SIG-M5 (cell line): ENCODE data around the gene PSMD6.

ENCODE experiments used
- DNase-seq: peaks from one replicate; lab custom pipeline; 2025; lab: John Stamatoyannopoulos, UW

PSMD6 gene

GRCh38 chr3:64023187-64023860 is at the start of gene PSMD6:
TSS of gene PSMD6 (minus strand) at chr3:64023494. CDS start at chr3:64023419, 75 bp downstream.
- DNase-seq = peak; percentile 37

- DNase-seq = no peak
These were observed 48.8 kb upstream of the PSMD6 start for GRCh38 chr3:64072126-64072525.

- no peak for DNase-seq
These were observed 47.4 kb upstream of the PSMD6 start for GRCh38 chr3:64070704-64071103.

- DNase-seq = no peak
These were observed 44.4 kb upstream of the PSMD6 start for GRCh38 chr3:64067506-64068346.

GRCh38 chr3:64064804-64065203 is 41.5 kb upstream of the PSMD6 start:
- DNase-seq = no peak

GRCh38 chr3:64063983-64064438 is 40.7 kb upstream of the PSMD6 start:
- DNase-seq = no peak

GRCh38 chr3:64063207-64063982 is 40.1 kb upstream of the PSMD6 start:
- no peak for DNase-seq

- no peak for DNase-seq
These were observed 38.3 kb upstream of the PSMD6 start for GRCh38 chr3:64061628-64062027.

- no peak for DNase-seq
These were observed 36.3 kb upstream of the PSMD6 start for GRCh38 chr3:64059484-64060175.

- no peak for DNase-seq
These were observed 35.3 kb upstream of the PSMD6 start for GRCh38 chr3:64058566-64058965.

GRCh38 chr3:64057231-64057630 is 33.9 kb upstream of the PSMD6 start:
- no peak for DNase-seq

- DNase-seq = no peak
These were observed 33.4 kb upstream of the PSMD6 start for GRCh38 chr3:64056606-64057180.

GRCh38 chr3:64055076-64055475 is 31.8 kb upstream of the PSMD6 start:
- DNase-seq = no peak

- no peak for DNase-seq
These were observed 31.2 kb upstream of the PSMD6 start for GRCh38 chr3:64054488-64054887.

- DNase-seq = no peak
These were observed 30.3 kb upstream of the PSMD6 start for GRCh38 chr3:64053581-64053980.

GRCh38 chr3:64053117-64053516 is 29.8 kb upstream of the PSMD6 start:
- DNase-seq = no peak

- DNase-seq = no peak
These were observed 26.5 kb upstream of the PSMD6 start for GRCh38 chr3:64049832-64050231.

- DNase-seq = no peak
These were observed 25.8 kb upstream of the PSMD6 start for GRCh38 chr3:64049136-64049535.

GRCh38 chr3:64048631-64049061 is 25.4 kb upstream of the PSMD6 start:
- no peak for DNase-seq

- DNase-seq = no peak
These were observed 24.5 kb upstream of the PSMD6 start for GRCh38 chr3:64047787-64048186.

- no peak for DNase-seq
These were observed 23.8 kb upstream of the PSMD6 start for GRCh38 chr3:64046996-64047594.
